SK-MEL-5 (cell line): ENCODE data around the gene ZNF396. TPM values are rescaled to one million over a fixed set of nuclear protein-coding genes. Genes with fewer than 3 reads are reported as not detected.
A peak's percentile ranks its signal among the peaks of the same experiment; 100 is the strongest.

Source experiments
- DNase-seq: peaks from one replicate; pipeline ENCODE4 v3.0.0-alpha.2; 2016; ENCODE audit warnings: low read depth, low spot score
- in situ Hi-C: cut with HindIII; loops from 2 replicates; pipeline ENCODE4 v1.10.0; 2016; ENCODE audit warnings: low sequenced_read_pairs, high pct_unique_total_duplicates, low pct_unique_long_range_greater_than_20kb
- total RNA-seq: library from RNA; depleted of rRNA; stranded (reverse); fragments of >200 nt; shearing (Covaris generic); gene quantifications from 2 replicates; pipeline ENCODE4 v1.2.3, GENCODE V29; 2014

Gene ZNF396
- total RNA-seq, 1 experiment from 2014 or later, result 5.1 TPM

DNA sequence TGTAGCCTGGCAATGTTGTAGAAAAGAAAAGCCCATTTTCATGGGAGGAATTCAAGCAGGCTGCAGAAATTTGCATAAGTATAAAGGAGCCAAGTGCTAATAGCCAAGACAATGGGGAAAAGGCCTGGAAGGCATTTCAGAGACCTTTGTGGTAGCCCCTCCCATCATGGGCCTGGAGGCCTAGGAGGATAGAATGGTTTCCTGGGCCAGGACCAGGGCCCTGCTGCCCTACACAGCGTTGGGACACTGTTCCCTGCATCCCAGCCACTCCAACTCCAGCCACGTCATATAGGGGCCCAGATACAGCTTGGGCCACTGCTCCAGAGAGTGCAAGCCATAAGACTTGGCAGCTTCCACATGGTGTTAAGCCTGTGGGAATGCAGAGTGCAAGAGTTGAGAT is 24.9 kb downstream of the ZNF396 start:
- no peak for DNase-seq
- in situ Hi-C loops, result no loop called here

DNA sequence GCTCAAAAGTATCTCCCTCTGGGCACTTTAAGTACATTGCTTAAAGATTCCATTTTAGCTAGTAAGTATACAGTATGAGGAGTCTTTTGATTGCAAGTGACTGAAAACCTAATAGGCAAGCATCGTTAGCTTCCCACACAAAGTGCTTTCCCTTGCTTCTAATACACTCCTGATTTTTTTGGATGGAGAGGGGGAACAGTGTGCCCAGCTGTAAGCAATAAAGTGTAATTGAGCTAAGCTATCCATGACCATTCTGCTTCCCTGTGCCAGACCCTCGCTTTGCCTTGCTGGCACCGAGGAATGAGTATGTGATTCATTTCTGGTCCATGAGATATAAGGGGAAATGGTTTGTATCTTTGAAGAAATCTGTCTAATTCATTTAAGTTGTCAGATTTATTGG is 29.1 kb downstream of the ZNF396 start:
- no peak for DNase-seq
- in situ Hi-C loops, result loop anchor here (25.0 kb wide), 1 partner anchor 111 kb away; the partner anchor contains the start of gene ZNF397

DNA sequence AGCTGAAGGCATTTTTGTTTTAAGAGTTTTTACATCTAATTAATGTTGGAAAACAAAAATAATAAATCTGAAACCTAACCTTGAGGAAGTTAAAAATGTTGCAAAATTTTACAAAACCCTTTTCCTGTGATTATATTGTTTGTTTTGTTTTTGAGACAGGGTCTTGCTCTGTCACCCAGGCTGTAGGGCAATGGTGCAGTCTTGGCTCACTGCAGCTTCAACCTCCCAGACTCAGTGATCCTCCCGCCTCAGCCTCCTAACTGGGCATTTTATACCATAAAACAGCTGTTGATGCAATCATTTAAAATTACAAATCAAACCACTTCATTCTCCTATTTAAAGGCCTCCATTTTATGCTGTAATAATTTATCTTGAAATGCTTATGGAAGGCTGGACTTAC is 31.2 kb downstream of the ZNF396 start:
- DNase-seq, result no peak
- in situ Hi-C loops, result loop anchor here (25.0 kb wide), 1 partner anchor 109 kb away; the partner anchor contains the start of gene ZNF397

DNA sequence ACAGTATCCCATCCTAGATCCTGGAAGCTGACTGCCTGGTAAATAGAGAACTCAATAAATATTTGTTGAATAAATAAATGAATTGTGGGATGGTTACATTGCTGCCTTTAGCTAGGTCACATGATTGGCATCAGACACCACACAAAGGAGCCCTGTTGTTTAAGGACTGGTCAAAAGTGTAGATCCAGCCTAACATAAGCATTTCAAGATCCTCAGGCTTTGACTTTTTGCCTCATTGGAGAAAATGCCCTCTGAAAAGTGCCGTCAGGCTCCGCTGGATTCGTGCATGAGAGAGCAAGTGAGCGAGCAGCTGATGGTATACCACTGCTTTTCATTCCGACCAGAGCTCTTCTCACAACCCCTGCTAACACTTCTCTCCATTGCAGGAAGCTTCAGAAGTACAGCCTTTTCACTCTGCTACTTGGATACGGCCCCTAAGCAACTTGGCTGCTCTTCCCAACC is 31.6 kb downstream of the ZNF396 start:
- peak; percentile 92 for DNase-seq
- in situ Hi-C loops, result loop anchor here (25.0 kb wide), 1 partner anchor 108 kb away; the partner anchor contains the start of gene ZNF397

DNA sequence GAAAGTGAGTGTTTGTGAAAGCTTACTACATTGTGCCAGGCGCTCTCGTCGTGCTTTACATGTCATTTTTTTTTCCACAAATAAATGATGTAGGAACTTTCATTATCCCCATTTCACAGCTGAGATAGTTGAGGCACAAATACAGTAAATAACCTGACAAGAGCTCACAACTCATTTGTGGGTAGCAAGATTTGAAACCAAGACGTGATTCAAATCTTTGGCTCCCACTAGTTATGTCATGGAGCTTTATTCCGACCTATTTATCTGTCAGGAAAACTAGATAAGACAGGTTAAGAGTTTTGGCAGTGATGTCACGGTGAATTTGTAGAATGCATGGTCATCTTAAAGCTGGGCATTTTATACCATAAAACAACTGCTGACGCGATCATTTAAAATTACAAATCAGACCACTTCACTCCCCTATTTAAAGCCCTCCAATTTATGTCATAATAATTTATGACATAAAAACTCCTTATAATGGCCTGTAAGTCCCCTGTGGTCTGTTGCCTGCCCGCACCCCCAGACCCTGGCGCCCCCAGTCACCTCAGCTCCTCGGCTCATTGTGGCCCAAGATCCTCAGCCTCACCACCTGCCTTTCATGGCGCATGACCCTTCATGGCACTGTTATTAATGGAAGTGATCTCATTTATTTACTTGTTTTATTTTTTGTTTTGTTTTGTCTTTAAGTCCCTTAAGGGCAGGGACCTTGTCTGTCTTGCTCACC is 32.2 kb downstream of the ZNF396 start:
- in situ Hi-C loops, result loop anchor here (25.0 kb wide), 1 partner anchor 108 kb away; the partner anchor contains the start of gene ZNF397
- DNase-seq, result no peak

DNA sequence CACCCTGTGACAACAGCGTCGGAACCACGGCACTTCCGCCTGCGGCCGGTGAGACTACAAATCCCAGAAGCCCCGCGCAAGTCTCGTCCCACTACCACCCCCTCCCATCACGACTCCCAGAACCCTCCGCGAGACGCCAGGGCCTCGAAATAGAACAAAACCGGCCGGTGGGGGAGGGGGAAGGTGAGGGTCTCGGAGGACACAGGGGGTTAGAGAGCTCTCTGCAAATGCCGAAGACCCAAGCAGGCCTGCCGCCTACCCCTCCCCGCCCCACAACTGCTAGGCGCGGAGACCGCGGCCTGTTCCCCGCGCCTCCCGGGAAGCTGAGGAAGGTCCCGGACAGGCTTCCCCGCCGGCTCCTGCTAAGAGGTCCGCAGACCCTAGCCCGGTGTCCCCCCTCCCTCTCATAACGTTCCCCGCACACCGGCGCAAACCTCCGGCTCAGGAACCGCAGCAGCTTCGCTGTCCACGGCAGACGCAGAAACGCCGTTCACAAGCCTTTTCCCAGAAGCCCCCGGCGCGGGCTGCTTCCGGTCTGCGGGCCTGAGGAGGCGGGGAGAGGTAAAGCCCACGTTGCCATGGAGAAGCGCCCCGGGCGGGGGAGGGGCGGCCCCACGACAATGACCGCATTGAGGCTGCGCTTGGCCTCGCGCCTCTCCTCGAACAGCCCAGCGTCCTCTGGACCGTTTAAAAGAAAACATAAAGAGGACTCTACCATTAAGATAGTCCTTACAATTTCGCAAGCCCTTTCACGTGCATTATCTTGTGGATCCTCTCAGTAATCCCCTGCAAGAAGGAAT is 33.0 kb downstream of the ZNF396 start, which contains the start of gene ZNF24:
TSS of gene ZNF24 (minus strand) at position 485 of the 800 bp plus-strand sequence. CDS start 3,770 bp downstream, outside the sequence.
- in situ Hi-C loops, result loop anchor here (25.0 kb wide), 1 partner anchor 107 kb away; the partner anchor contains the start of gene ZNF397
- DNase-seq, result peak; percentile 97

DNA sequence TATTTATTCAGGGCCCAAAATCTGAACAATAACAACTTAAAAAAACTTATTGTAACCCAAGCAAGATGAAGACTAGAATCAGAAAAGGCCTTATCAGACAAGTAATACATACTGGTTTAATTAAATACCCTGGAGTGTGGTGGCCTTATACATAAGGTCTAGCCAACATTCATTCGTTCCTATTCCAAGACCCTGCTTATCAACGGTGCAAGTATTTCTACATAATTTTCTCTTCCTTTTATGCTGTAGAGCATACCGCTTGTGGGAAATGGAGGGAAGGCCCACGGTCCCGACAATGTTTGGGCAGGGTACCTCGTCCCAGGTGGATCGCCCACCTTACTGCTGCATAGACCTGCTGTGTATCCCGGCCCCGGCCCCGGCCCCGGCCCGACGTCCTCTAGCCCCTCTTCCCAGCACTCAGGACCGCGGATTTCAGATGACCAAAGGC is 33.6 kb downstream of the ZNF396 start:
- DNase-seq, result no peak
- in situ Hi-C loops, result loop anchor here (25.0 kb wide), 1 partner anchor 106 kb away; the partner anchor contains the start of gene ZNF397

DNA sequence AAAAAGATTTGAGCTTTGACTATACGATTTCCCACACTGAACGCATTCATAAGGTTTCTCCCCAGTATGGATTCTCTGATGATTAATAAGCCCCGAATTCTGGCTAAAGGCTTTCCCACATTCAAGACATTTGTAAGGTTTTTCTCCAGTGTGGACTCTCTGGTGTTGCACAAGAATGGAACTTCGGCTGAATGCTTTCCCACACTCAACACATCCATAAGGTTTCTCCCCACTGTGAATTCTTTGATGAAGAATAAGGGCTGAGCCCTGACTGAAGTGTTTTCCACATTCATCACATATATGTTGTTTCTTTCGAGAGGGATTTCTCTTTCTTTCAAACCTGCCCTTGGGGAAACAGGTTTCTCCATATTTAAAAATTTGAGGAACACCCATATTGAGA is 39.9 kb downstream of the ZNF396 start:
- DNase-seq, result no peak
- in situ Hi-C loops, result loop anchor here (25.0 kb wide), 1 partner anchor 100 kb away; the partner anchor contains the start of gene ZNF397

DNA sequence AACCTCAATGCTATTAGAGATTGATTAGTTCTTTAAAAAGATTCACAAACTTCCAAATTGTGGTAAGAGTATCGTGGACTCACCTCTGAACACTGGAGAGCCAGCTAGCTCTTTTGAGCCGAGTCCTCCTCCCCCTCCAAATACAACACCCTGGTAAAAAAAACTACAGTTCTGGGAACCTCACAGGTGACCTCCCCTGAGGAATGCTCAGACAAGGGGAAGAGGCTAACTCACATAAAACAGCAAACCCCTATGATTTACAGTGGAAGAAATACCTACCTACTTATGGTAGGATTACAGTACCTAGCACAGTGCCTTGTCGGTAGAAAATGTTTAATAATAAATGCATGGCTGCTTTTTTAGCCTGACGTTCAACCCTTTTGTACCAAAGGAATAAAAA is 41.3 kb downstream of the ZNF396 start:
- in situ Hi-C loops, result loop anchor here (25.0 kb wide), 1 partner anchor 99 kb away; the partner anchor contains the start of gene ZNF397
- no peak for DNase-seq

DNA sequence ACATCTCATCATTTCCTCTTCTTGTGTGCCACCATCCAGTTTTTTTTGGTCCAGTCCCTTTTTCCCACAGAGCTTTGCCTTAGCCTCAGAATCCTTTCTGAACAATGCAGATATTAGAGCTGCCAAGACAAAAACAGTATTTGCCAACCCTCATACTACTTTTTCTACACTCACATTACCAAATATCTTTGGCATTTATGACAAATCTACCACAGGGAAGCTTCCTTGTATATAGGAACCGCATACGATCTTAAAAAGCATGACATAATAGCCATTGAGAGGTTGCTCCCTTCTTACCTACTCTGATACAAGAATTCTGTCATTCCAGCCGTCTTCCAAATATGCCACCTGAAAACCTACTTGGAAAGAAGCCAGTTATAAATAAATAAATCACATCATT is 42.3 kb downstream of the ZNF396 start:
- no peak for DNase-seq
- in situ Hi-C loops, result loop anchor here (25.0 kb wide), 1 partner anchor 98 kb away; the partner anchor contains the start of gene ZNF397

DNA sequence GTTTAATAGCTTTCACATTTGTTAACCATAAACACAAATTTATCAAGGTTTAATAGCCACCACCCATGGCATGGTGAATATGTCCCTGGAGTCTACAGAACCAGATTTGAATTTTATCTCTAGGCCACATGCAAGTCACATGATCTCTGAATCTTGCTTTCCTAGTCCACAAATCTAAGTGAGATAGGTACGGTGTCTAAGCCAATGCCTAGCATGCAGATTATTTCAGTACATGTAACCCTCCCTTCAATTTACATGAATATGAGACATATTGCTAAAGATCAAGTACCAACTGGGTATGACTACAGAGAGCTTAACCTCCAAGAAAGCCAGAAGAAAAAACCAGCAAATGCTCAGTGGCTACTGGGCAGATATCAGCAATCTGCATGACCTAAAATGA is 42.9 kb downstream of the ZNF396 start:
- no peak for DNase-seq
- in situ Hi-C loops, result loop anchor here (25.0 kb wide), 1 partner anchor 97 kb away; the partner anchor contains the start of gene ZNF397

DNA sequence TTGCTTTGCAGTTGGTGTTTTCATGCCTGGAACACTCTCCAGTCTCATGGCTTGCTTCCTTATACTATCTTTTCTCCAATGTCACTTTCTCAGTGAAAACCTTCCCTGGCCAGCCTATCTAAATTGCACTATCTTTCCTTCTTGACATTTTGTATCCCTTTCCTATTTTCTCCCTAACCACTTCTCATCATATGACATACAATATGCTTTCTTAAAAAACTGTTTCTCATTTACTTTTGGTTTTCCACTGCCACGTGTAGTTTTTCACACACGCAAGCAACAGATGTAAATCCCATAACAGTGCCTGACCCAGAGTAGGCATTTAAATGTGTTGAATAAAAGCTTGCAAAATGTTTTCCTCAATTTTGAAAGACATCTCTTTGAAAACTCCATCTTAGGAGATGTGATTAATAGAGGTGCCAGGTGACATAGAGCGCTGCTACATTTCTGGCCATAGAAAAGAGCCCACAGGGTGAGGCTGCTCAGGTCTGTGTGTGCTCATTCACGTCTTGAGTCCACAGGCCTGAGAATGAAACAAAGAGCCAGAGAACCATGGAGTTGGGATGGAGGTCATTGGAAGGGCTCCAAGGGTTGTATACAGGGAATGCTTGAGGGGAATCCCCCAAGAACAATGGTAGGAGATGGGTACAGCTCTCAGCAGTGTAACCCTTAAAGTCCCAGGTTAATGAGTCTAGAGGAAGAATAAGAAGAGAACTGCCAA is 45.6 kb downstream of the ZNF396 start:
- in situ Hi-C loops, result loop anchor here (25.0 kb wide), 1 partner anchor 94 kb away; the partner anchor contains the start of gene ZNF397

DNA sequence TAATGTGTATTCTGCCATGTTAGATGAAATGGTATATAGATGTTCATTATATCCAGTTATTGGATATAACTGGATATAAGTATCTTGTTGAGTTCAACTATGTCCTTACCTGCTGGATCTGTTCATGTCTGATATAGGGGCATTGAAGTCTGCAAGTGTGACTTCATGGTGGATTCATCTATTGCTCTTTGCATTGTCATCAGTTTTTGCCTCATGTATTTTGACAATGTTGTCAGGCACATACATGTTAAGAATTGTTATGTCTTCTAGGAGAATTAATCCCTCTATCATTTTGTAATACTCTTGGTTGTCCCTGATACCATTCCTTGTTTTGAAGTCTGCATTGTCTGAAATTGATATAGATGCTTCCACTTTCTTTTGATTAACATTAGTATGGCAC is 48.3 kb downstream of the ZNF396 start:
- in situ Hi-C loops, result loop anchor here (25.0 kb wide), 1 partner anchor 92 kb away; the partner anchor contains the start of gene ZNF397
- no peak for DNase-seq

More for the DNA sequence above, 45.6 kb downstream of the ZNF396 start:
- DNase-seq, result no peak

DNA sequence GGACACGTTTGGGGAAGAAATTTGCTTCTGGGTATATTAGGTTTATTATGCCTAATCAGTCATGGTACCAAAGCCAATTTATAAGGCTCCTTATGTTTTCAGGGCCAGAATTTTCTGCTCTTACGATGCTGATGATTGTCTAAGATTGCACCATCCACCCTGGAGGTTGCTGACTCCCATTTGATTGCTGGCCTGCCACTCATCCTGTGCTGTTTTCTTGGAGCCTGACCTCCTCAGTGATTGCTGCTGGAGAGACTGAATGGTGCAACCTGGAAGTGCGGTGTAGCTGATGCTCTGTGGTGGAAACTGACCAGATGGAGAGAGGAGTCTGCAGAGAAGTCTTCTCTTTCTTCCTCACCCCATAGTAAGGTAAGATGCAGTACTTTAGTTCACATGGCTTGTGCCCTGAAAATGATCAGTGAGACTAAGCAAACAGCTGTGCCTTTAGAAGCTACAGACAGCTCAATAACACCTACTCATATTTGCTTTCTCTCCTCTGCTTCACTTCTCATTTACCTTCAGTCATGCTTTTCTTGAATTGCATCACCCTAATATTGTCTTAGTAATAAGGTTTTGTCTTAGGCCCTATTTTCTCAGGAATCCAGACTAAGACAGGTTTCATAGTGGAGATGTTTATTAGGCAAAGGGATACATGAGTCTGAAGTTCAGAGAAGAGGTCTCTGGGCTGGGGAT is 50.3 kb downstream of the ZNF396 start:
- in situ Hi-C loops, result loop anchor here (25.0 kb wide), 1 partner anchor 90 kb away; the partner anchor contains the start of gene ZNF397
- peak; percentile 13 for DNase-seq

DNA sequence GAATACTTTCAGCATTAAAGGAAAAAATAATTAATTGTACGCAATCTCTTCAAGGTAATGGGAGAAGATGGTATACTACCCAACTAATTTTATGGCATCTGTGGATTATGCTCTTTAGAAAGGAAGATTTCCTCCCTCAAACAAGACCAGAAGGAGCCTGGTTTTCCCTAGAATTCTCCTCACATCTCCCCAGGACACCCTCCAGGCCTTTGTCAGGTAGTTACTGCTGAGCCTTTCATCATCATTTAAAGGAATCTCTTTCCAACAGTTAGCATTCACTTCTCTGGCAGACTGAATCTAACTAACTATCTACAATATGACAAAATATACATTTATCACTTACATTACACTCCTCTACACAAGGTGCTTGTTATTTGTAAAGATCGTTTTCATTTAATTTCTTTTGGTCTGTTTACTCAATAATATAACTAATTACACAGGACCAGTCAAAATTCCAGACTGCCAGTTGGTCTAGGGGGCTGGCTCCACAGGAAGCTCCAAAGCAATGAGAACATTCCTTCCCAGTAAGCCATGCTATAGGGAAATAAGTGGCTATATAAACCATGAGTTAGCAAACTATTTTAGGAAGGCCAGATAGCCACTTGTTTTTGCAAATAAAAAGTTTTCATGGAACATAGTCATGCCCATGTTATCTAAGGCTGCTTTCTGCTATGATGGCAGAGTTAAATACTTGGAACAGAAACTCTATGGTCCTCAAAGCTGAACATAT is 52.0 kb downstream of the ZNF396 start:
- no peak for DNase-seq
- in situ Hi-C loops, result loop anchor here (25.0 kb wide), 1 partner anchor 88 kb away; the partner anchor contains the start of gene ZNF397
